T-helper 22 cell (primary cell): ENCODE measurements around the gene APOA4.

Source experiments
- DNase-seq: peaks from one replicate; pipeline ENCODE4 v3.0.0-alpha.2; 2020; ENCODE audit warnings: low read depth

APOA4 gene

GRCh38 chr11:116830184-116830912 is 7.2 kb upstream of the APOA4 start:
- no peak for DNase-seq

GRCh38 chr11:116829525-116830183 is 6.5 kb upstream of the APOA4 start, which contains the start of gene APOC3:
Gene APOC3 (plus strand): TSS chr11:116829907. CDS start chr11:116830583, 676 bp downstream.
- no peak for DNase-seq

DNA sequence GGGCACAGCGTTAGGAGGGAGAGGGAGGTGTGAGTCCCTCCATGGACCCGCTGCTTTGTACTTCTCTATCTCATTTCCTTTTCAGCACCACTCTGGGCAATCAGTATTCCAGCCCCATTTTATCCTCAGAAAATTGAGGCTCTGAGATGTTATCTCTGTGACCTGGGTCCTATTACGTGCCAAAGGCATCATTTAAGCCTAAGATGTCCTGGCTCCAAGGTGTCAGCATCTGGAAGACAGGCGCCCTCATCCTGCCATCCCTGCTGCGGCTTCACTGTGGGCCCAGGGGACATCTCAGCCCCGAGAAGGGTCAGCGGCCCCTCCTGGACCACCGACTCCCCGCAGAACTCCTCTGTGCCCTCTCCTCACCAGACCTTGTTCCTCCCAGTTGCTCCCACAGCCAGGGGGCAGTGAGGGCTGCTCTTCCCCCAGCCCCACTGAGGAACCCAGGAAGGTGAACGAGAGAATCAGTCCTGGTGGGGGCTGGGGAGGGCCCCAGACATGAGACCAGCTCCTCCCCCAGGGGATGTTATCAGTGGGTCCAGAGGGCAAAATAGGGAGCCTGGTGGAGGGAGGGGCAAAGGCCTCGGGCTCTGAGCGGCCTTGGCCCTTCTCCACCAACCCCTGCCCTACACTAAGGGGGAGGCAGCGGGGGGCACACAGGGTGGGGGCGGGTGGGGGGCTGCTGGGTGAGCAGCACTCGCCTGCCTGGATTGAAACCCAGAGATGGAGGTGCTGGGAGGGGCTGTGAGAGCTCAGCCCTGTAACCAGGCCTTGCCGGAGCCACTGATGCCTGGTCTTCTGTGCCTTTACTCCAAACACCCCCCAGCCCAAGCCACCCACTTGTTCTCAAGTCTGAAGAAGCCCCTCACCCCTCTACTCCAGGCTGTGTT is 5.8 kb upstream of the APOA4 start:
- DNase-seq: no peak

DNA sequence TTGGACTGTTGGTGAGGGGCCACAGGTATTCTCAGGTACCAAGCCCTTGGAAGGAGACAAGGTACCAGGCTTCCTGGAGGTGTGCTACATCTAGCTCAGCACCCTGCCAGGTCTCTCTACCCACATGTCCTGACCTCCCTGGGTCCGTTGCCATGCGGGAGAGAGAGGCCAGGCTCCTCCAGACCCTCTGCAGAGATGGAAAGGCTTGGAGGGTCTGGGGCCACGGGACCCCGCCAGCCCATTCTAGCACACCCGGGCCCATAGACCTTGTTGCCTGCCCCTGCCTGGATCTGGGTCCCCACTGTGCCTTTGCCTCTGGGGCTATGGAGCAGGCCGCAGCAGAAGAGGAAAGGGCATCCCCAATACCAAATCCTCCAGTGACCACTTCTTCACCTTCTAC is 4.4 kb upstream of the APOA4 start:
- DNase-seq: no peak

DNA sequence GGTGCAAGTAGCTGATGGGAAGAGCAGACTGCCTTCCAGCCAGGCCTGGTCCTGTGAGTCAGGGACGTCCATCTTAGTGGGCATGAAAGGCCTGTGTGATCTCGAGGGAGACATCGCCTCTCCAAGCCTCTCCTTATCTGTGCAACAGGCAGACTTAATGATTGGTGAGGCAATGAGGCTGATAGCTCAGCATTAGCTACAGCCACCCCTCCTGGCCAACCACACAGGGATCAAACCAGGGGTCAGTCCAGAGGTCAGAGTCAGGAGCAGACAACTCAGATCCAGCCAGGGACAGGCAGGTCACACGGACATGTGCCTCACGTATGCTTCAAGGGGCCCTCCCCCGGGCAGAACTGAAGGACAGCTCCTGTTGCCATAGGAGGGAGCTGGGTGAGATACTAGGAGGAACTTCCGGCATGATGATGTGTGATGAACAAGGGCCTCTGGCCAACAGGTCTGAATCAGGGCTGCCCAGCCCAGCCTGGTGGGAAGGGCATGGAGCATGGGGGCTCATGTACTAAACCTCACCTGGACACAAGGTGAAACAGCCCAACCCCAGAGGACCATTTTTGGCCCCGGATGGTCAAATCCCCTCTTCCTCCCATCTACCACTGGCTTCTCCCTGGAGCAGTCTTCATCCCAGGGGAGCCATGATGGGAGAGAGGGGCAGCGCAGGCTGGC is 3.8 kb upstream of the APOA4 start:
- DNase-seq: no peak

GRCh38 chr11:116825854-116826750 is 3.0 kb upstream of the APOA4 start:
- no peak for DNase-seq

- DNase-seq: no peak
These were observed 2.3 kb upstream of the APOA4 start for GRCh38 chr11:116825434-116825833.

GRCh38 chr11:116822575-116822974 is 529 bp downstream of the APOA4 start:
- no peak for DNase-seq

DNA sequence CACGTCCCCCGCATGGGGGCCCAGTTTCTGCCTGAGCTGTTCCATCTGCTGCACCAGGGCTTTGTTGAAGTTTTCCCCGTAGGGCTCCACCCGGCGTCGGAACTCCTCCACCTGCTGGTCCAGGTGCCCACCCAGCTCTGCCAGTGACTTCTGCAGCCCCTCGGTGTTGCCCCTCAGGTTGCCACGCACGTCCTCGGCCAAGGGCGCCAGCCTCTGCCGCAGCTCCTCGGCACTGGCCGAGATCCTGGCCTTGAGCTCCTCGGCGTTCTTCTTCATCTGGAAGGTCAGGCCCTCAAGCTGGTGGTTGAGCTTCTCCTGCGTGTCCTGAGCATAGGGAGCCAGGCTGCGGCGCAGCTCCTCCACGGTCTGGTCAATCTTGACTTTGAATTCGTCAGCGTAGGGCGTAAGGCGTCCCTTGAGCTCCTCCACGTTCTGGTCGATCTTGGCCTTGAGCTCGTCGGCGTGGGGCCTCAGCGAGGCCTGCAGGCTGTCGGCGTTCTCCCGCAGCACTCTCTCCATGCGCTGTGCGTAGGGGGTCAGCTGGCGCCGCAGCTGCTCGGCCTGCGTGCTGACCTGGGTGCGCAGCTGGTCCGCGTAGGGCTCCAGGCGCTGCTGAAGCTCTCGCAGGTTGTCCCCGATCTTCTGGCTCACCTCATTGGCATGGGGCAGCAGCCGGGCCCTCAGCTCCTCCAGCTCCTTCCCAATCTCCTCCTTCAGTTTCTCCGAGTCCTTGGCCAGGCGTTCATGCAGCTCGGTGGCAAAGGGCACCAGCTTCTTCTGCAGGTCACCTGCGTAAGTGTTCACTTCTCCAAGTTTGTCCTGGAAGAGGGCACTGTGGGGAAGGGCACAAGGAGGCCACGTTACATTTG is 1.8 kb downstream of the APOA4 start:
- no peak for DNase-seq

GRCh38 chr11:116819049-116819448 is 4.1 kb downstream of the APOA4 start:
- DNase-seq: no peak

GRCh38 chr11:116814502-116814901 is 8.6 kb downstream of the APOA4 start:
- no peak for DNase-seq

DNA sequence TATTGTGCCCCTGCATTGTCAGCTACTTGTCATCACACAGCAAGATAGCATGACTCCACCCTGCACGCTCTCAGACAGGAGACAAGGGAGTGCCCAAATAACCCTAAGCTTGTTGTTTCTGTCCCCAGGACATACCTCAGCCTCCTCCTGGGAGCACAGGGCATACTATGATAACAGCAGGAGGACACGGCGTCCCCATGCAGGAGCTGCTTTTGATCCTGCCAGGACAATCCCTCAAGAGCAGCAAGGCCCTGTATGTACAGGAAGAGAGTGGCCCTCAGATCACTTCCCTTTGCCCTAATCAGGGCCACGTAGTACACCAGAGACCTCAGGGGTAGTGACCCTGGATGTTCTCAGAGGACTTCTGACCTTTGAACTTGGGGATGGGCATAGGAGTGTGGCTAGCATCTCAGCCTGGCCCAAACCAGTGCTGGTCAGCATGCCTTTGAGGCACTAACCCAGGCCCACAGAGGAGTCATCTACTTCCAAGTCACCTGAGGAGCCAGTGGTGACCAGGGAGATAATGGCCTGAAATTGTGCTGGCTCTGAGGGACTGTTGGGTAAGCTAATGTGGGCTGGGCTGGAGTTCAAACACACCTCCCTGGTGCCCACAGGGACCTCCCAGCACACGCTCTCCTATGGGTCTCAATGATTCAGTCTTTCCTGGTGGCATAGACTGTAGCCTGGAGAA is 9.2 kb downstream of the APOA4 start:
- no peak for DNase-seq

DNA sequence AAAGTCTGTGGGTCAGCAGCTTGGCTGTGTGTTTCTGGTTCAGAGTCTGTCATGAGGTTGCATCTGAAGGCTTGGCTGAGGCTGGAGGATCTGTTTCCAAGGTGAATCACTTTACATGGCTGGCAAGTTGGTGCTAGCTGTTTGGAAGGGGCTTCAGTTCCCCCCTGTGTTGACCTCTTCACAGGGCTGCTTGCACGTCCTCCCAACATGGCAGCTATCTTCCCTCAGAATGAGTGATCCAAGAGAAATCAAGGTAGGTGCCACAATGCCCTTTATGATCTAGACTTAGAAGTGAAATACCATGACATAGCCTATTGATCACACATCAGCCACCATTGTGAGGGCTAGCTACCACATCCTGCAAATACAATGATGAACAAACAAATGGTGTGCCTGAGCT is 9.9 kb downstream of the APOA4 start:
- DNase-seq: no peak

DNA sequence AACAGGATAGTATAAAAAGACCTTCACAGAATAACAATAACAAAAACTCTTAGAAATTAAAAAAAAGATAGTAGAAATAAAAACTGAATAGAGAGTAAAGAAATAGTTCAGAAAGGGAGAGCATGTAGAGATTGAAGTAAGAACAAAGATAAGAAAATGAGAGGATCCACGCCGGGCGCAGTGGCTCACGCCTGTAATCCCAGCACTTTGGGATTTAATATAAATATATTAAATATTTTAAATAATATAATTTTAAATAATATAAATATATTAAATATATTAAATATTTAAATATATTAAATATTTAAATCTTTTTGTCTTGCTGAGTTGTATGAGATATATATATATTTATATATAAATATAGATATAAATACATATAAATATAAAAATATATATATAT is 11.0 kb downstream of the APOA4 start:
- DNase-seq: no peak

GRCh38 chr11:116811194-116811593 is 11.9 kb downstream of the APOA4 start:
- no peak for DNase-seq

- DNase-seq: no peak
These were observed 14.6 kb downstream of the APOA4 start for GRCh38 chr11:116808262-116809175.

DNA sequence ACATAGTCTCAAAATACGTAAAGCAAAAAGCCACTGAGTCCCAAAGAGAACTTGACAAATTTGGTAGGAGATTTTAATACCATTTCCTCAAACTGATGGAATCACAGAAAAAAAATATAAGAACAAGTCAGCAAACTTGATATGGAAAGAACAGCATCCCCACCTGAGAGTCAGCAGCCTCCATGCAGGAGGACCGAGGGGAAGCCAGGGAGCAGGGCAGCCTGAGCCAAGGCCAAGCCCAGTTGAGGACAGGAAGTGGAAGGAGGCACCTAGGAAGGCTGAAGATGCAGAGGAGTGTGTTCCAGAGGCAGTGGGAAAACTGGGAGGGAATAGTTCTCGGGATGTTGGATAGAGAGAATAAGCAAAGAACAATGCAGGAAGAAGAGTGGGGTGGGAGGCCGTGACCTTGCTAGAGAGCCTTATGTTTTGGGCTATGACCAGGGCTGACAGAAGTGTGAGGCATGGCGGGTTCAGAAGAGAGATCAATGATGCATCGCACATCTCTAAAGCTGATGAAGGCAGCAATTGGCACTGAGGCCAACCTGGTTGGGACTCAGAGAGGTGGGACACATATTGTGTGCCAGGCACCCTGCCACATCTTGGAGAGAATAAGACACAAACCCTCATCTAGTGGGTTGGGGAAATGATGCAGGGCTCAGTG is 15.4 kb downstream of the APOA4 start:
- no peak for DNase-seq

GRCh38 chr11:116804001-116804400 is 19.1 kb downstream of the APOA4 start:
- DNase-seq: no peak
